Measurements from ENCODE around the gene EGFR.

EGFR gene

DNA sequence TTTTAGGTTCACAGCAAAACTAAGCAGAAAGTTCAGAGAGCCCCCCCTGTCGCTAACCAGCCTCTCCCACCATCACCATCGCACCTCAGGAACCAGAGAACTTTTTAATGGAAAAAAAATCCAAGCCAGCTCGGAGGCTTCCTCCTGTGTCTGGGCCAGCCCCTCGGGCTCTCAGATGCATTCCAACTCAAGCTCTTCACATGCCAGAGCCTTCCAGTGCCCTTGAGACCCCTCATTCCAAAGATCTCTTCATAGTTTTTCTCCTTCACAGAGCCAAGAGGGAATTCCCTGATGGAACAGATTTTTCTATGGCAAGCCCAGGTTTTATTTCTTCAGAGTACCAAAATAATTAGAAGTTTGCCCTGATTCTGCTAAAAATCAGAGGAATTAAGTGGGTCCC lies 192.9 kb downstream of the EGFR start:
- DNase-seq (ENCODE audit: low read depth) = no peak
- H3K4me3 ChIP-seq (ENCODE audit: low read depth, low read length) = no peak overlapping the region
- TF ChIP-seq CTCF (IDR thresholded peaks at IDR 0.05; ENCODE audit: control insufficient read depth, extremely low read depth, insufficient read depth) = no peak

DNA sequence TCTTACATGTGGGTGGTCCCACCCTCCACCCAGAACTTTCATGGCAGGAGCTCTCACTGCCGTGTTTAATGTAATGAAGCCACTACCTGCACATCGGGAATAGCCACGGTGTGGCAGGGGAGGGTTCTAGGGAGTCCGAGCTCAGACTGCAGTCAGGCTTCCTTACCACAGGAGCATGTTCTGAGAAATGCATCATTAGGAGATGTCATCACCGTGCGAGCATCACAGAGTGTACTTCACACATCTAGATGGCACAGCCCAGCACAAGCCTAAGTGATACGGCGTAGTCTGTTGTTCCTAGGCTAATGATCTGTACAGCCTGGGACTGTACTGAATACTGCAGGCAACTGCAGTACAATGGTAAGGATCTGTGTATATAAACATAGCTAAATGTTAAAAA lies 193.4 kb downstream of the EGFR start:
- no peak for DNase-seq (ENCODE audit: low read depth)
- TF ChIP-seq CTCF (IDR thresholded peaks at IDR 0.05; ENCODE audit: control insufficient read depth, extremely low read depth, insufficient read depth) = no peak
- no peak overlapping the region for H3K4me3 ChIP-seq (ENCODE audit: low read depth, low read length)

DNA sequence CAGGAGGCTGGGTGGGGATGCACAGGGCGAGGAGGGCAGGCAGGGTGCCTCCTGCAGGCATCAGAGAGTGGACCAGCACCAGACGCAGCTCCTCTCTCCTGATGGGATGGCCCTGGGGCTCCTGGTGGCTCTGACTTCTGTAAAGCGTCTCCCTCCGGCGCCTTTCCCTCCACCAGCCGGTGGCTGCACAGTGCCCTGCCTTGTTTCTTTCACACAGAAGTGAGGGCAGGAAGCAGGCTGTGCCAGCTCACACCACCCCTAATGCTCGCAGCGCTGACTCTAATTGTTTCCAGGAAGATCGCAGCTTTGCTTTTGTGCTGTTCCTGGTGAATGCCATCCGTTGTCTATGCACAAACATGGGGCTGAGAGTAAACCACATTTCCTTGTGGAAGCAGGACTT lies 194.0 kb downstream of the EGFR start:
- no peak overlapping the region for H3K4me3 ChIP-seq (ENCODE audit: low read depth, low read length)
- no peak for TF ChIP-seq CTCF (IDR thresholded peaks at IDR 0.05; ENCODE audit: control insufficient read depth, extremely low read depth, insufficient read depth)
- DNase-seq (ENCODE audit: low read depth) = no peak

GRCh38 chr7:55214707-55215106 lies 195.9 kb downstream of the EGFR start:
- TF ChIP-seq CTCF (IDR thresholded peaks at IDR 0.05; ENCODE audit: control insufficient read depth, extremely low read depth, insufficient read depth) = no peak
- H3K4me3 ChIP-seq (ENCODE audit: low read depth, low read length) = no peak overlapping the region
- no peak for DNase-seq (ENCODE audit: low read depth)

DNA sequence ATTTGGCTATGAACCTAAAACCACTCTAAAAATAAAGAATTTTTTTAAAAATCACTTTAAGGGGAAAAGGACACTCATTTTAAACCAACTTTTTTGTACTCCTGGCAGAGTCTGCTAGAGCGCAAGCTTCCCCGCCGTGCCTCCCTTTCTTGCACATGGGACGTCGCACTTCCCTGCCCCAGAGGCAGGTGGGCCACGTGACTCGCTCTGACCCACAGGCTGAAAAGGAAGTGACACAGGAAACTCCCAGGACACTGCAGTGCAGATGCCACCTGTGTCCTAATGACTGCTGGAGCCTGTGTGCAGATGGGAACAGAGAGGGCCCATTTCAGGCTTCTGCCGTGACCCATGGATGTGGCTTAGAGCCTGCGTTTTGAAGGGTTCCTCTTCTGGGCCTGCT lies 204.2 kb downstream of the EGFR start:
- TF ChIP-seq CTCF (IDR thresholded peaks at IDR 0.05; ENCODE audit: control insufficient read depth, extremely low read depth, insufficient read depth) = no peak
- no peak overlapping the region for H3K4me3 ChIP-seq (ENCODE audit: low read depth, low read length)
- DNase-seq (ENCODE audit: low read depth) = no peak

GRCh38 chr7:55224111-55224510 lies 205.3 kb downstream of the EGFR start:
- no peak for TF ChIP-seq CTCF (IDR thresholded peaks at IDR 0.05; ENCODE audit: control insufficient read depth, extremely low read depth, insufficient read depth)
- H3K4me3 ChIP-seq (ENCODE audit: low read depth, low read length) = no peak overlapping the region
- DNase-seq (ENCODE audit: low read depth) = no peak

- no peak for TF ChIP-seq CTCF (IDR thresholded peaks at IDR 0.05; ENCODE audit: control insufficient read depth, extremely low read depth, insufficient read depth)
- H3K4me3 ChIP-seq (ENCODE audit: low read depth, low read length) = no peak overlapping the region
- DNase-seq (ENCODE audit: low read depth) = no peak
Measured at GRCh38 chr7:55224810-55225209, 206.0 kb downstream of the EGFR start.

All from LNCaP clone FGC (cell line).